UCSD-AML1 (cell line): ENCODE data around the gene MEX3A.
"Not testable (repeated sequence)": the region's sequence is repeated elsewhere in the genome, so short reads cannot be mapped to it uniquely, and the experiment has no call there.

Experiments used
- DNase-seq: peaks from one replicate; lab custom pipeline; 2025; ENCODE audit not compliant: unreplicated experiment; lab: John Stamatoyannopoulos, UW

MEX3A gene

GRCh38 chr1:156080863-156081179 lies 1.4 kb downstream of the MEX3A start:
- no peak for DNase-seq

DNA sequence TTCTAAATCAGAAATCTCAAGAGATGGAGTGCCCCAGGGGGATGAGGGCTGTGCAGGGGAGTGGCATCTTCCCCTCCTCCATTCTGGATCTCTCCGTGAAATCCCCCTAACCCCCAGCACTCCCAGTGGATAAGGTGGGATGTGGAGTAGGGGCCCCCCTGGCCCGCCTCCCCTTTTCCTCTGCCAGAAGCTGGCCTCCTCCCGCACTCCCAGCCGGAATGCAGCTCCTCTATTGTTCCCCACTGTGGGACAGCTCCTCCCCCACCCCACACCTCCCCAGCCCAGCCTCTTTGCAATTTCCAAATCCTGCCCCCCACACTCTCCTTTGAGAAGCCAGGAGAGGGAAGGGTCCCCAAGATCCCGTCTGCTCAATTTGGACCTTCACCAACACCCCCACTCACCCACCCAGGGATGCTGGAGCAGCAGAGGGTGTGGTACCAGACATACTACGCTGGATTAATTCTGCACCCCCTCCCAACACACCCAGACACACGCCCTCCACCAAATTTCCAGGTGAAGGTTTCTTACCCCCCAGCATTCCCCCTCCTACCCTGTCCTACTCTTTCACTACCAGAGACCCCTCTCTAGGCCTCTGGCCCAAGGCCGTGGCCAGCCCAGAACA lies 1.9 kb downstream of the MEX3A start:
- no peak for DNase-seq

GRCh38 chr1:156079762-156080161 lies 2.5 kb downstream of the MEX3A start:
- DNase-seq = no peak

- no peak for DNase-seq
Measured at GRCh38 chr1:156078728-156079127, 3.5 kb downstream of the MEX3A start.

DNA sequence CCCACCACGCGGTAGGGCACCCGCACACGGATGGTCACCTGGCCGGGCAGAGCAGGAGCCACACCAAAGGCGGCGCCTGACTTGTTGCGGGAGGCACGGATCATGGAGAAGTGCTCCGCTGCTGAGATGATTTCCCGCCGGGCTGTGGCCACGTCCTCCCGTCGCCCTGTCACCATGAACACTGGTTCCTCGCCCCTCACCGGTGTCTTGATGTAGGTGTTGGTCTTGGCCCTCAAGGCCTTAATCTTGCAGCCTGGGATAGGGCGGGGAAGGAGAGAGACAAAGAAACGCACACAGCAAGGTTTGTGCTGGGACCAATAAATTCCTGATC lies 4.9 kb downstream of the MEX3A start:
- DNase-seq = no peak

DNA sequence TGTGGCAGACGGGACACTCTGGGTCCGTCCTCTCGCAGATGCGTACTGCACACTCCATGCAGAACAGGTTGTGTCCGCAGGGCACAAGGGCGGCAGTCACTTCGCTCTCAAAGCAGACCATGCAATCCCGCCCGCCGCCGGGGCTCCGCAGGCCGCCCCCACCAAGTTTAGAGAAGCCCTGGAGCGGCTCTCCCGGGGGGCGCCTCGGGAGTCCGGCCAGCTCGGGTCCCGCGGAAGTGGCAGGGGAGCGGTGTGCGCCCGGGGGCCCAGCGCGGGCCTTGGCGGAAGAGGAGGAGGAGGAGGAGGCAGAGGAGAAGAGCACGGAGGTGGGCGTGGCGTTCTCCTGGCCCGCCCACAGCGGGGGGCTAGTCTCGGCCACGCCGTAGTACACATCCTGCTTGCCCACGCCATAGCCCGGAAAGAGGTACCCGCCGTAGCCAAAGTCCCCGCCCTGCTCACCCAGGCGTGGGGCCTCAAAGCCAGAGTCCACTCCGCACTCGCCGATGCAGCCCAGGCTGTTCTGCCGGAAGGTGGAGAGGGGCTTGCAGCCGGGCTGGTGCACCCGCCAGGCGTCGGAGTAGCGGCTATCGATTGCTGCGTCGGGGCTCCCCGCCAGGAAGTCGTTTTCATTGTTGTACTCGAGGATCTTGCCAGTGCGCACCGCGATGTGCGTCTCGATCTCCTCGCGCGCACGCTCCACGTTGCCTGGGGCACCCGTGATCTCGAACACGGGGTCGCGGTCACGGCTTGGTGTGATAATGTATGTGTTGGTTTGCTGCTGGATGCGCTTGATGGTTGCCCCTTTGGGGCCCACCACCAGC lies 5.4 kb downstream of the MEX3A start:
- DNase-seq = no peak

DNA sequence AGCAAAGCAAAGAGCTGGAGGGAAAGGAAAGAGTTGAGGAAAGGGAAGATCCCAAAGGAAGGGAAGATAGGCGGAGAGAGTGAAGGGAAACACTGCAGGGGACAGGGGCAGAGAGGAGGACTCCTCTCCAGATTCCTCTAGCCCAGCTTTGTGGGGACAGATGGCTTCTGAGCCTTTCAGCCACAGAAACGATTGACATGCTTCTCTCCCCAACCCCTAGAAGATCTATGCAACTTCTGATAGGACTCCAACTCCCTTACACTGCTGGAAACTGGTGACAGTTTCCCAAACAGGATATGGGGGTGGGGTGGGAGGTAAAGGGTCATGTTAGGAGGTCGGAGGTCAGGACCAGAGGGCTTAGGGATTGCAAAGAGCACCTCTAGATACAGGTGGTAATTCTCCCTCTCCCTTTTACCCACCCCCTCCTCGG lies 6.5 kb downstream of the MEX3A start:
- DNase-seq = no peak

- DNase-seq = peak; percentile 33
Measured at GRCh38 chr1:156075162-156075561, 7.1 kb downstream of the MEX3A start.

GRCh38 chr1:156074661-156075060 lies 7.6 kb downstream of the MEX3A start:
- no peak for DNase-seq

DNA sequence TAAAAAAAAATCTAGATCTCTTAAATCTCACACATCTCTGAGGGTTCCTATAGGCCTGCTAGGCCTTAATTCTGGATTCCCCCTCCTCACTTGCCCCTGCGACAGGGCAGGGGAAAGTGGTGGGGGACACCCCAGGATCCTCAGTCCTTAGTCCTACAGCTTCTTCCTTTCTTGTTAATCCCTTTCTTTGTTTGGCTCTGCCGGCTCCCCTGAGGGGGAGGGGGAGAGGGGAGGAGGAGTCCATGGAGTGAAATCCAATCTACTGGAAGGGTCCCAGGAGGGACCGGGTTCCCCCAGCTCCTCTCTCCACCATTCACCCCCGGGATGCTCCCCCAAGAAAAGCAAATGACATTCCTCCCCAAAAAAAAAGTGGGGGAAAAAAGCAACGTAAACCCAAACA lies 8.5 kb downstream of the MEX3A start:
- no peak for DNase-seq

- DNase-seq = no peak
Measured at GRCh38 chr1:156073110-156073687, 9.1 kb downstream of the MEX3A start.

- DNase-seq = no peak
Measured at GRCh38 chr1:156072251-156072650, 10.0 kb downstream of the MEX3A start.

GRCh38 chr1:156071332-156071816 lies 10.9 kb downstream of the MEX3A start:
- DNase-seq = not testable (repeated sequence)

GRCh38 chr1:156070548-156070947 lies 11.7 kb downstream of the MEX3A start:
- no peak for DNase-seq

GRCh38 chr1:156069490-156070455 lies 12.5 kb downstream of the MEX3A start:
- DNase-seq = no peak

DNA sequence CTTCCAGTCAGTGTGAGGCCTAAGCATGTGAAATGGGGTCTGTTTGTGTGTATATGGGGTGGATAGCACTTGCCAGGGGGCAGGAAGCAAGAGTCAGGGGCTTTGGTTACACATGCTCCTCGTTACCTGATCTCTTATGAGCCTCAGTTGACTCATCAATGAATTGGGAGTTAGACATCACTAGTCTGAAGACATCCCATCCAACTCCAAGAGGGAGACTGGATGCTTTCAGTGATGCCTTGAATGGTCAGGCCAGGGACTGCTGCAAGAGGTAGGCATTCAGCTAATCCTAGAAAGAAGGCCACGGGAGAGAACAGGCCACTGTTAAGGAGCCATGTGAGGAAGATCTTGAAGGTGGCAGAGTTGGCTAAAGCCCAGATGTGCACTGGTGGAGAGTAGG lies 15.0 kb downstream of the MEX3A start:
- no peak for DNase-seq

DNA sequence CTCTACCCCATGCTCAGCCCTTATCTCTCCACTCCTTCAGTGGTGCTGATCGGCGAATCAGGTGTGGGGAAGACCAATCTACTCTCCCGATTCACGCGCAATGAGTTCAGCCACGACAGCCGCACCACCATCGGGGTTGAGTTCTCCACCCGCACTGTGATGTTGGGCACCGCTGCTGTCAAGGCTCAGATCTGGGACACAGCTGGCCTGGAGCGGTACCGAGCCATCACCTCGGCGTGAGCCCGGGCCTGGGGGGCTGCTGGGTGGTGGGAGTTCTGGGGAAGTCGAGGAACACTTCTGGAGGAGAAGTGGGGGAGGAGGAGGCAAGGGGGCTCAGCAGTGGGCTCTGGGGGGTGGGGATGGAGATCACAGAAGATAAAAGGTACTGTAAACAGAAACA lies 16.4 kb downstream of the MEX3A start:
- no peak for DNase-seq

DNA sequence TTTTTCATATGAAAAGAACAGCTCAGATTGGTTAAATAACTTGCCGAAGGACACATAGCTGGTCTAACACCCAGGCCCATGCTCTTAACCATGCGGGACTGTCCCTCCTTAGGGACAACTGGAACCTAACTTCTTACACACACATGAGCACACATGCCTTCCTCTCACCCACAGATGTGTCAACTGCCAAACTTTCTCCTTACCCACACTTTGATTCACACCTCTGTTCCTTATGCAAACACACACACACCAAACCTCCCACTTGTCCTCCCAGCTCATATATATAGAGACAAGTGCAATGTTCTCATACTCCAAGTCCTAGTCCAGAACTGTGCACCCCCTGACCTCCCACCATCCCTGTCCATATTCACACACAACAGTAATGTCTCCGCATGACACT lies 17.1 kb downstream of the MEX3A start:
- DNase-seq = no peak

DNA sequence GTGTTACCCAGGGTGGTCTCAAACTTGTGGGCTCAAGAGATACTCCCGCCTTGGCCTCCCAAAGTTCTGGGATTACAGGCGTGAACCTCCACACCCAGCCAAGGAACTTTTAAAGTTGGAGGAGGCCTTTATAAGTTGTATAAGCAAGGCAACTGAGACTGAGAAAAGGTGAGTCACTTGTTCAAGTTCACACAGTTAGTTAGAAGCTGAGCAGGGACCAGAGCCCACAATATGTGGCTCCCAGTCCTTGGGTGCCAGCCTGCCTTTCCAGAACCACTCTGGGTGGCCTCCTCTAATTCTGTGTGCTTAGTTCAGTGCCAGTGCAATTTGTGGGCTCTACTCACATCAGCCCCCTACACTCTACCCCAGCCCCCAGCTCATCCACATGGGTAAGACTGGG lies 17.6 kb downstream of the MEX3A start:
- no peak for DNase-seq

DNA sequence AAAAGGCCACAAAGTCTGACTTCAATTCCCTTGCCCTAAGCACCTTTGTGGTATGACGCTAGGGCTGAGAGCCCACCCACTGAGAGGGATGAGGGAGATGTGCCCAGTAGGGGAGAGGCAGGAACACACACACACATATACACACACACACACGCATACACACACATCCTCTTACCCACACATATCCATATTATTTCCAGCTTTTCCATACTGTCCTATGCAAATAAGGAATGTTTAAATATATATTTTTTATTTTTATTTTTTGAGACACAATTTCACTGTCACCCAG lies 18.3 kb downstream of the MEX3A start:
- DNase-seq = no peak

DNA sequence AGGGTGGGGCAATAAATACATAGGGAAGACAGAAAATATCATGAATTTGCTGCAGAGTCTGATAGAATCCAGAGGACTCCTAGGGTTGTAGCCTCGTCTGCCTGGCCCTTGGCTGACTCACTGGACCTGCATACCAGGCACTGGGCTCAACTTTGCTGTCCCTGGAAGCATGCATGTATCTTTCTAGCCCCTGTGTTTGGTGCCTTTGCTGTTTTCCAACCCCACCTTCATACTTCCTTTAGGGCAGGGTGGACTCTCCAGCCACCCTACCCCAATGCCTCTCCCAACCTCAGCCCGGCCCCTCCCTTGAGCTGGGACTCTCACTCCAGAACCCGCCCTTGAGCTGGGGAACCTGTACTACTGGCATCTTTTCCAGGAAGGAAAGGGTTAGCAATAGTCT lies 20.1 kb downstream of the MEX3A start:
- no peak for DNase-seq
